ENCODE measurements around the gene SLC26A1. TPM values are rescaled to one million over a fixed set of nuclear protein-coding genes. Genes with fewer than 3 reads are reported as not detected.

SLC26A1 gene
- total and polyA plus RNA-seq, 2 donors (not counting 3 experiments of a cell fraction or from before 2014, with no cell fraction given): 0.10 TPM; not detected in 1

DNA sequence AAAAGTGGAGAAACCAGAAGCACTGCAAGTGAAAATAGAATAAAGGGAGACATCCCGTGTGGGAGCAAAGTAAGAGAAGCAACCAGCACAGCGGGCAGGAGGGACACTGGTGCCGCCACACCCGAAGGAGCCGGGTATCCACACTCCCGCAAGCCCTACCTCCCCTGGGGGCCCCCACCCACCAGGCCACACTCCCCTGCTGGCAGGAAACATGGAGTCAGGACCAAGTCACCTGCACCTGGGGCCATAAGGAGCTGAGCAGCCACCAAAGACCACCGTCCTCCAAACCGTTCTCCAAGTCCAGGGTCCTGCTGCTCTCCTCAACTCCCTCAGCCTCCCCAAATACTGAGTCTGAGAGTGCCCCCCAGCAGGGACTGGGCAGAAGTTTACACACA is 48.7 kb upstream of the SLC26A1 start:
- dilution Hi-C loops (cut with MboI; ENCODE audit: extremely low pct_ligation_motif_present, low sequenced_read_pairs) (no loop called here), intact Hi-C loops (cut with micrococcal nuclease) (loop anchor here (2.0 kb wide), 1 partner anchor 109 kb away; the partner anchor contains the start of genes GAK and TMEM175)
- no peaks in the 10 kb centered on the region for H3K9me1 ChIP-seq (replicated peaks; ENCODE audit: control insufficient read depth, extremely low read depth, insufficient read depth, low read length)
- H3K27me3 ChIP-seq (ENCODE audit: control insufficient read depth in 2 of 2, insufficient read depth in 2 of 2, low read length in 2 of 2): no peaks in the 10 kb centered on the region
- no peak overlapping the region for H3K4me3 ChIP-seq (replicated peaks in 1 of 3; ENCODE audit: insufficient read depth in 1 of 3, low read depth in 1 of 3, low read length in 3 of 3)
- CTCF ChIA-PET: no interaction called here
- BruUV-seq (replicated peaks): no TSS peak
- no peaks in the 10 kb centered on the region for H3K36me3 ChIP-seq (ENCODE audit: control insufficient read depth in 2 of 2, extremely low read depth in 1 of 2, insufficient read depth in 2 of 2, low read length in 2 of 2)
- no peak for FAIRE-seq
- peak overlapping the region; percentile 81 for H2AFZ ChIP-seq (ENCODE audit: low read depth, low read length)
- H4K20me1 ChIP-seq (replicated peaks; ENCODE audit: control insufficient read depth, extremely low read depth, insufficient read depth, low read length): no peaks in the 10 kb centered on the region
- peak overlapping the region; percentile 9 for H3K4me2 ChIP-seq (ENCODE audit: insufficient read depth, low read length)
- no peak for DNase-seq (ENCODE audit: low read depth, low spot score)
- H3K9me3 ChIP-seq (replicated peaks; ENCODE audit: control insufficient read depth, insufficient read depth, low read length): no peaks in the 10 kb centered on the region
- no peak for TF ChIP-seq POLR2A (IDR thresholded peaks at IDR 0.05; ENCODE audit: low read depth, low read length)
- TF ChIP-seq MYC (IDR thresholded peaks at IDR 0.05; ENCODE audit: low read depth, low read length): no peak
- no peak for TF ChIP-seq EZH2 (IDR thresholded peaks at IDR 0.05; ENCODE audit: borderline replicate concordance, low read depth, low read length, severe bottlenecking)
- no peak for TF ChIP-seq FOS (IDR thresholded peaks at IDR 0.05; ENCODE audit: borderline replicate concordance, insufficient read depth, low read length)
- TF ChIP-seq POLR2AphosphoS5 (IDR thresholded peaks at IDR 0.05; ENCODE audit: insufficient read depth, low read depth, low read length): no peak
- TF ChIP-seq JUN (IDR thresholded peaks at IDR 0.05; ENCODE audit: borderline replicate concordance, insufficient read depth, insufficient read length, low read depth): no peak
- TF ChIP-seq GATA2 (IDR thresholded peaks at IDR 0.05; ENCODE audit: insufficient read depth, insufficient read length, low read depth, low read length): no peak
- TF ChIP-seq CTCF (IDR thresholded peaks at IDR 0.05; ENCODE audit: extremely low read depth in 1 of 2, insufficient read depth in 1 of 2, low read depth in 1 of 2, low read length in 2 of 2): no peak
- TF ChIP-seq, protein P1, sequence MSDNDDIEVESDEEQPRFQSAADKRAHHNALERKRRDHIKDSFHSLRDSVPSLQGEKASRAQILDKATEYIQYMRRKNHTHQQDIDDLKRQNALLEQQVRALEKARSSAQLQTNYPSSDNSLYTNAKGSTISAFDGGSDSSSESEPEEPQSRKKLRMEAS (IDR thresholded peaks at IDR 0.05; ENCODE audit: insufficient read depth, insufficient read length): no peak
- H3K79me2 ChIP-seq (ENCODE audit: control insufficient read depth, insufficient read depth, low read length): no peaks in the 10 kb centered on the region
- H3K9ac ChIP-seq (replicated peaks; ENCODE audit: extremely low read depth, insufficient read depth, low read length): no peak overlapping the region
- POLR2A ChIA-PET: no interaction called here
- H3K27ac ChIP-seq (ENCODE audit: insufficient read depth, low read depth, low read length): no peak overlapping the region
- H3K4me1 ChIP-seq (ENCODE audit: control insufficient read depth, extremely low read depth, insufficient read depth, low read length): peaks cover 20% of the 10 kb centered on the region

All from endothelial cell of umbilical vein (primary cell).